OCI-LY1 (cell line): ENCODE results near the gene CAMP.

Experiments
- CTCF ChIP-seq: fragments of 200-600 bp; sonication (generic), shearing (Covaris generic); IDR thresholded peaks from 2 replicates; pipeline ENCODE4 v1.5.1; 2017; ENCODE audit warnings: mild to moderate bottlenecking, antibody characterized with exemption, low read length, moderate library complexity, mixed read lengths
- EZH2 ChIP-seq: fragments of 200-600 bp; sonication (generic), shearing (Covaris generic); IDR thresholded peaks from 2 replicates; pipeline ENCODE4 v1.8.0; 2017; ENCODE audit warnings: borderline replicate concordance, mixed run types, mild to moderate bottlenecking, antibody characterized with exemption, low read length, moderate library complexity, mixed read lengths

- no peak for TF ChIP-seq CTCF
- TF ChIP-seq EZH2 = no peak
Observed at GRCh38 chr3:48202632-48203031, 20.7 kb upstream of the CAMP start.
